ENCODE measurements around the gene UVRAG. TPM values are rescaled to one million over a fixed set of nuclear protein-coding genes. Genes with fewer than 3 reads are reported as not detected.
"Not testable (repeated sequence)": the region's sequence is repeated elsewhere in the genome, so short reads cannot be mapped to it uniquely, and the experiment has no call there.

The UVRAG gene
- total RNA-seq, 3 donors from 2014 or later: 43.3 to 73.0 (median 48.9) TPM

DNA sequence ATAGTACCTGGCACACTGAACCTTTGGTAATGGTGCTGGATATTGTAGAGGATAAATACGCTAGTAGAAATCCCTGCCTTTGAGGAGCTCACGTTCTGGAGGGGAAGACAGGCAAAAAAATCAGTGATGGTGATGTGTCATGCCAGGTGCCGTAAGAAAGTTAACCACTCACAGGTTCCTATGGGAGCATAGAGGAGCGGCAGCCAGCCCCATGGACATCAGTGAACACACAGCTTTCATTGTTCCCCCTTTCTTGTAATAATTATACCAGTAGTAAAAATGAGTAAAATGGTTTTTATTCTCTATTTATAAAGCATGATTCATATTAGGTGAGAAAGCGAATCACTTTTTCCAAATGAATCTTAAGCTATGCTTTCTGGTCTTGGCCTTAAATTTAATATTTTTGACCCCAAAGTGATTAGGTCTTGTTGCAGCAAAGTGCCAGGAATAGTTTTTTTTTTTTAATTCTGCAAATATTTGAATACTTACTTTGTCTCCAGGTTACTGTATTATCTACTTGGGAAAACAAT, 57.9 kb downstream of the UVRAG start:
- Histone ChIP-seq H3K9me3 (no peaks in the 10 kb centered on the region), H3K36me3 (no peaks in the 10 kb centered on the region), H3K4me1 (peaks cover 0 to 14% of the 10 kb centered on the region in 2 donors), H3K4me3 (no peak overlapping the region), H3K27ac (no peak overlapping the region), H3K27me3 (no peaks in the 10 kb centered on the region)
- intact Hi-C loops (cut with DNase I; ENCODE audit: low total_unique reads): no loop called here
- DNase-seq (ENCODE audit: low spot score in 2 of 2): no peak
- TF ChIP-seq POLR2AphosphoS5 (IDR thresholded peaks at IDR 0.05) (no peak), POLR2A (IDR thresholded peaks at IDR 0.05) (no peak)
- TF ChIP-seq, protein P1, sequence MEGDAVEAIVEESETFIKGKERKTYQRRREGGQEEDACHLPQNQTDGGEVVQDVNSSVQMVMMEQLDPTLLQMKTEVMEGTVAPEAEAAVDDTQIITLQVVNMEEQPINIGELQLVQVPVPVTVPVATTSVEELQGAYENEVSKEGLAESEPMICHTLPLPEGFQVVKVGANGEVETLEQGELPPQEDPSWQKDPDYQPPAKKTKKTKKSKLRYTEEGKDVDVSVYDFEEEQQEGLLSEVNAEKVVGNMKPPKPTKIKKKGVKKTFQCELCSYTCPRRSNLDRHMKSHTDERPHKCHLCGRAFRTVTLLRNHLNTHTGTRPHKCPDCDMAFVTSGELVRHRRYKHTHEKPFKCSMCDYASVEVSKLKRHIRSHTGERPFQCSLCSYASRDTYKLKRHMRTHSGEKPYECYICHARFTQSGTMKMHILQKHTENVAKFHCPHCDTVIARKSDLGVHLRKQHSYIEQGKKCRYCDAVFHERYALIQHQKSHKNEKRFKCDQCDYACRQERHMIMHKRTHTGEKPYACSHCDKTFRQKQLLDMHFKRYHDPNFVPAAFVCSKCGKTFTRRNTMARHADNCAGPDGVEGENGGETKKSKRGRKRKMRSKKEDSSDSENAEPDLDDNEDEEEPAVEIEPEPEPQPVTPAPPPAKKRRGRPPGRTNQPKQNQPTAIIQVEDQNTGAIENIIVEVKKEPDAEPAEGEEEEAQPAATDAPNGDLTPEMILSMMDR (IDR thresholded peaks at IDR 0.05): no peak

DNA sequence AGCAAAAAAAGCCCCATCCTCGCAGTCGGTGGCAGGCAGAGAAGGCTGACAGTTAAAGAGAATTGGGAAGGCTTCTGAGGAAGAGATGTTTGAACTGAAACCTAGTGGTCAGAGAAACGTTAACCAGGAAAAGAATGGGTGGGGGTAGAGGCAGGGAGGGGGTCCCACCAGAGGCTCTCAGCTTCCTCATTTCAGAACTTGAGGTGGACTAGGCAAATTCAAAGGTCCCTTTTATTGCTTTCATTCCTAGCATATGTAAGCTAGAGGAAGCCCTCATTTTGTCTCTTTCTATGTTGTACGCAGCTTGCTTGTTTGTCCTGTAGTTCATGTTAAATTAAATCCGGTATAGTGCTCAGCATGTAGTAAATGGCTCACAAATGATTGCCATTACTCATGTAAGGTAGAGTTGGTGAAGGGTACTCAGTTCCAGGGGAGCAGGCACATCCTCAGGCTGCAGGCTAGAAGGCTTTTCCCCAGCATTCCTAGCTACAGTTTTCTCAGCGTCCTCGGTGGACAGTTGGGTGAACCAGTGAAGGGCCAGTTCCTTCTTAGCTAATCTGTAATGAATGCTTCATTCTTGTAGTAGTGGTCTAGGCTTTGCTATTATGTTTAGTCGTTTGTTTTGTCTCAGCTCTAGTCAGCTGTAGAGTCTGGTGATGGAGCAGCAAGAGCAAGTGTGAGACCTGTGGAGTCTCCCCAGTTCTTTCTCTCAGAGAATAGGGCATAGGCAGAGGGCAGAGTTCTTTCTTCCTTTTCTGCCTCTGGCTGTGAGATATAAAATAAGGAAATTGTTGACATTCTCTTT, 58.6 kb downstream of the UVRAG start:
- Histone ChIP-seq H3K4me3 (no peak overlapping the region), H3K27ac (no peak overlapping the region), H3K4me1 (peaks cover 0 to 14% of the 10 kb centered on the region in 2 donors), H3K9me3 (no peaks in the 10 kb centered on the region), H3K36me3 (no peaks in the 10 kb centered on the region), H3K27me3 (no peaks in the 10 kb centered on the region)
- TF ChIP-seq POLR2A (IDR thresholded peaks at IDR 0.05) (no peak), POLR2AphosphoS5 (IDR thresholded peaks at IDR 0.05) (no peak)
- TF ChIP-seq, protein P1 (IDR thresholded peaks at IDR 0.05): no peak
- DNase-seq (ENCODE audit: low spot score in 2 of 2): no peak
- intact Hi-C loops (cut with DNase I; ENCODE audit: low total_unique reads): no loop called here

DNA sequence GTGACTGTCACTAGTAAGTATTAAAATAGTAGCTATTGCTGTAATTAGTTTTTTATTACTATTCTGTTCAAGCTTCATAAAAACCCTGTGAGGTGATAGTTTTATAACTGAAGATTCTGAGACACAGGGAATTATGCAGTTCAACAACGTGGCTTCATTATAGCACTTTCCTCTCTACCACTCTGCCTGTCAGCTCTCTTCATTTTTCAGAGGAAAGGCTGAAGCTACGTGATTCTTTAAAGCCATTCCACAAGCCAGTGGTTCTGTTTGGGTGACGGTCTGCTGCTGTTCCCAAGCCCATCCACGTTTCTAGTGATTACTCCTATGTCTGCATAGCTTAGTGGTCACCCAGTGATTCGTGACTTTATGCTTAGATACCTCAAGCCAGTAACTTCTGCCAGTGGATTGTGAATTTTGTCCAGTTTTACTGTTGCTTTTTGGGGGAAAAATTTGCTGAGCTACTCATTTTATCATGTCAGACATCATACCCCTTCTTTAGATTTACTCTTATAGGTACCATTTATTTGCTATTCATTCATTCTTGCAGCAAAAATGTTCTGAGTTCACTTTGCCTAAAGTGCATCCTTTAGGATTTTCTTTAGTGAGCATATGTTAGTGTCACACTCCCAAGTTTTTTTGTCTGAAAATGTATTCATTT, 59.8 kb downstream of the UVRAG start:
- Histone ChIP-seq H3K9me3 (no peaks in the 10 kb centered on the region), H3K4me3 (no peak overlapping the region), H3K27me3 (no peaks in the 10 kb centered on the region), H3K27ac (no peak overlapping the region), H3K36me3 (no peaks in the 10 kb centered on the region), H3K4me1 (peaks cover 0 to 7% of the 10 kb centered on the region in 2 donors)
- no peak for TF ChIP-seq POLR2AphosphoS5 (IDR thresholded peaks at IDR 0.05)
- TF ChIP-seq POLR2A (IDR thresholded peaks at IDR 0.05): no peak
- TF ChIP-seq, protein P1 (IDR thresholded peaks at IDR 0.05): no peak
- no peak for DNase-seq (ENCODE audit: low spot score in 2 of 2)
- intact Hi-C loops (cut with DNase I; ENCODE audit: low total_unique reads): no loop called here

DNA sequence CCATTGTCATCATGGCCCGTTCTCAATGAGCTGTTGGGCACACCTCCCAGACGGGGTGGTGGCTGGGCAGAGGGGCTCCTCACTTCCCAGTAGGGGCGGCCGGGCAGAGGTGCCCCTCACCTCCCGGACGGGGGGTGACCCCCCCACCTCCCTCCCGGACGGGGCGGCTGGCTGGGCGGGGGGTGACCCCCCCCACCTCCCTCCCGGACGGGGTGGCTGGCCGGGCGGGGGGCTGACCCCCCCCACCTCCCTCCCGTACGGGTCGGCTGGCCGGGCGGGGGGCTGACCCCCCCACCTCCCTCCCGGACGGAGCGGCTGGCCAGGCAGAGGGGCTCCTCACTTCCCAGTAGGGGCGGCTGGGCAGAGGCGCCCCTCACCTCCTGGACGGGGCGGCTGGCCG, 62.3 kb downstream of the UVRAG start:
- H3K27me3 ChIP-seq; H3K4me1 ChIP-seq; H3K27ac ChIP-seq; DNase-seq (ENCODE audit: low spot score in 2 of 2); H3K9me3 ChIP-seq; H3K4me3 ChIP-seq; H3K36me3 ChIP-seq; intact Hi-C loops (cut with DNase I; ENCODE audit: low total_unique reads): not testable (repeated sequence)

DNA sequence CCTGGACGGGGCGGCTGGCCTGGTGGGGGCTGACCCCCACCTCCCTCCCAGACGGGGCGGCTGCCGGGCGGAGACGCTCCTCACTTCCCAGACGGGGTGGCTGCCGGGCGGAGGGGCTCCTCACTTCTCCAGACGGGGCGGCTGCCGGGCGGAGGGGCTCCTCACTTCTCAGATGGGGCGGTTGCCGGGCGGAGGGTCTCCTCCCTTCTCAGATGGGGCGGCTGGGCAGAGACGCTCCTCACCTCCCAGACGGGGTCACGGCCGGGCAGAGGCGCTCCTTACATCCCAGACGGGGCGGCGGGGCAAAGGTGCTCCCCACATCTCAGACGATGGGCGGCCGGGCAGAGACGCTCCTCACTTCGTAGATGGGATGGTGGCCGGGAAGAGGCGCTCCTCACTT, 62.9 kb downstream of the UVRAG start:
- intact Hi-C loops (cut with DNase I; ENCODE audit: low total_unique reads); H3K4me1 ChIP-seq; DNase-seq (ENCODE audit: low spot score in 2 of 2); H3K27ac ChIP-seq; H3K36me3 ChIP-seq; H3K27me3 ChIP-seq; H3K4me3 ChIP-seq; H3K9me3 ChIP-seq: not testable (repeated sequence)

DNA sequence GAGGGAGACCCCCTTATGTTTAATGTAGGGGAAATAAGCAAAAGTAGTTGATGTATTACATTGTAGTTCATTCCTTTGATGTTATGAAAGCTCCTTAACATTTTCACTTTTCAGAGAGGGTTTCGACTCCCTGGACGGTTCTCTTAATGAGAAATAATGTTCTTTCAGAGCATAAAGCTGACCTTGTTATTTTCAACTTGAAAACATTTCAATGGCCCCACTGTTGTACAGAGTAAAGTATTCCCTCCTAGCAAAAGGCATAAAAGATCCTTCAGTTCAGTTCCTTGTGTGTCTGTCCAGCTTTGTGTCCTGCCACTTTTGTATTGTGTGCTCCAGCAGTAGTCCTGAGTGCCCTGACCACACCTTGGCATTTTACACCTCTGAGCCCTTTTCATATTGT, 63.9 kb downstream of the UVRAG start:
- no peak for DNase-seq (ENCODE audit: low spot score in 2 of 2)
- Histone ChIP-seq H3K4me3 (no peak overlapping the region), H3K27ac (no peak overlapping the region), H3K27me3 (no peaks in the 10 kb centered on the region), H3K9me3 (no peaks in the 10 kb centered on the region), H3K36me3 (no peaks in the 10 kb centered on the region), H3K4me1 (no peaks in the 10 kb centered on the region)
- intact Hi-C loops (cut with DNase I; ENCODE audit: low total_unique reads): no loop called here
- no peak for TF ChIP-seq POLR2AphosphoS5 (IDR thresholded peaks at IDR 0.05)
- TF ChIP-seq, protein P1 (IDR thresholded peaks at IDR 0.05): no peak
- TF ChIP-seq POLR2A (IDR thresholded peaks at IDR 0.05): no peak
